Measurements from ENCODE around the gene INKA2. TPM values are rescaled to one million over a fixed set of nuclear protein-coding genes. Genes with fewer than 3 reads are reported as not detected.

Gene INKA2
- polyA plus RNA-seq, 1 of the 3 experiments (the other 2 are of a cell fraction), result 1.1 TPM

DNA sequence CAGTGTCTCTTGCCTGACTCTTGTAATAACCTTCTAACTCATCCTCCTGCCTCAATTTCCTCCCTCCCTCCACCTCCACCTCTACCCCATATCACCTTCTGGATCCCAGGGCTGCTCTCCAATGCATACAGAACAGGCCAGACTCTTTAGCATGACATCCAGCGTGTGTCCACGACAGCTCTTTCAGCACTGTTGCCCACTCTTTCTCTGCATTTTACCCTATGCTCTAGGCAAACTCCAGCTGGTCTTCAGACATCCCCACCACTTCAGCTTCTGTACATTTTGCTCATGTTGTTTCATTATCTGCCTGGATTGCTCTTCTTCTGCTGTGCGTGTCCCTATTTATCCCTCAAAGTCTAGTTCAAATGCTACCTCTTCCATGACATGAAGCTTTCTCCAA lies 4.8 kb downstream of the INKA2 start:
- Histone ChIP-seq H3K9me2 (no peaks in the 10 kb centered on the region), H3F3A (replicated peaks; ENCODE audit: insufficient read depth) (peaks cover under 1% of the 10 kb centered on the region), H3K4me3 (ENCODE audit: low read depth in 2 of 2, low read length in 1 of 2) (no peak overlapping the region), H4K20me1 (ENCODE audit: insufficient read depth) (no peaks in the 10 kb centered on the region), H3K9me3 (no peaks in the 10 kb centered on the region), H3K36me3 (replicated peaks in 1 of 2; ENCODE audit: control insufficient read depth in 1 of 2, insufficient read depth in 2 of 2, low read length in 1 of 2) (no peaks in the 10 kb centered on the region), H3K4me1 (ENCODE audit: control insufficient read depth in 1 of 2, insufficient read depth in 2 of 2, low read depth in 1 of 2, low read length in 1 of 2) (peaks cover 8 to 15% of the 10 kb centered on the region in 2 experiments; a peak in 3 of 4 replicates), H2AFZ (ENCODE audit: low read depth) (no peak overlapping the region), H3K4me2 (no peak overlapping the region), H3K9ac (no peak overlapping the region), H3K27ac (ENCODE audit: low read depth in 2 of 2, low read length in 1 of 2) (no peak overlapping the region), H3K27me3 (ENCODE audit: insufficient read depth) (no peaks in the 10 kb centered on the region), H3K79me2 (ENCODE audit: insufficient read depth) (no peaks in the 10 kb centered on the region)
- ChIA-PET CTCF (interaction anchor here (1.0 to 1.8 kb wide), 2 partner anchors 13 to 20 kb away, joined by 4 to 9 read pairs; no protein-coding TSS in a partner anchor), POLR2A (no interaction called here)
- 97% methylated on average over 3 of the region's 3 CpGs for WGBS (ENCODE audit: low lambda C conversion rate)
- TF ChIP-seq, protein P1, sequence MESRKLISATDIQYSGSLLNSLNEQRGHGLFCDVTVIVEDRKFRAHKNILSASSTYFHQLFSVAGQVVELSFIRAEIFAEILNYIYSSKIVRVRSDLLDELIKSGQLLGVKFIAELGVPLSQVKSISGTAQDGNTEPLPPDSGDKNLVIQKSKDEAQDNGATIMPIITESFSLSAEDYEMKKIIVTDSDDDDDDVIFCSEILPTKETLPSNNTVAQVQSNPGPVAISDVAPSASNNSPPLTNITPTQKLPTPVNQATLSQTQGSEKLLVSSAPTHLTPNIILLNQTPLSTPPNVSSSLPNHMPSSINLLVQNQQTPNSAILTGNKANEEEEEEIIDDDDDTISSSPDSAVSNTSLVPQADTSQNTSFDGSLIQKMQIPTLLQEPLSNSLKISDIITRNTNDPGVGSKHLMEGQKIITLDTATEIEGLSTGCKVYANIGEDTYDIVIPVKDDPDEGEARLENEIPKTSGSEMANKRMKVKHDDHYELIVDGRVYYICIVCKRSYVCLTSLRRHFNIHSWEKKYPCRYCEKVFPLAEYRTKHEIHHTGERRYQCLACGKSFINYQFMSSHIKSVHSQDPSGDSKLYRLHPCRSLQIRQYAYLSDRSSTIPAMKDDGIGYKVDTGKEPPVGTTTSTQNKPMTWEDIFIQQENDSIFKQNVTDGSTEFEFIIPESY (IDR thresholded peaks at IDR 0.05; ENCODE audit: borderline replicate concordance, low read depth), result no peak
- no peak for TF ChIP-seq RCOR1 (IDR thresholded peaks at IDR 0.05; ENCODE audit: low read length)
- no peak for TF ChIP-seq NRF1 (IDR thresholded peaks at IDR 0.05; ENCODE audit: low read depth, low read length)
- no peak for TF ChIP-seq SMC3 (IDR thresholded peaks at IDR 0.05; ENCODE audit: low read depth, low read length)
- TF ChIP-seq RXRA (IDR thresholded peaks at IDR 0.05; ENCODE audit: borderline replicate concordance, low read depth), result no peak
- no peak for TF ChIP-seq JUND (IDR thresholded peaks at IDR 0.05)
- TF ChIP-seq POLR2AphosphoS5 (IDR thresholded peaks at IDR 0.05; ENCODE audit: low read depth, low read length), result no peak
- no peak for TF ChIP-seq FOXJ3 (CRISPR knock-in tag; IDR thresholded peaks at IDR 0.05)
- TF ChIP-seq FOSL2 (IDR thresholded peaks at IDR 0.05; ENCODE audit: borderline replicate concordance, low read depth), result no peak
- TF ChIP-seq FOXM1 (IDR thresholded peaks at IDR 0.05; ENCODE audit: low read depth), result no peak
- TF ChIP-seq, protein P2, sequence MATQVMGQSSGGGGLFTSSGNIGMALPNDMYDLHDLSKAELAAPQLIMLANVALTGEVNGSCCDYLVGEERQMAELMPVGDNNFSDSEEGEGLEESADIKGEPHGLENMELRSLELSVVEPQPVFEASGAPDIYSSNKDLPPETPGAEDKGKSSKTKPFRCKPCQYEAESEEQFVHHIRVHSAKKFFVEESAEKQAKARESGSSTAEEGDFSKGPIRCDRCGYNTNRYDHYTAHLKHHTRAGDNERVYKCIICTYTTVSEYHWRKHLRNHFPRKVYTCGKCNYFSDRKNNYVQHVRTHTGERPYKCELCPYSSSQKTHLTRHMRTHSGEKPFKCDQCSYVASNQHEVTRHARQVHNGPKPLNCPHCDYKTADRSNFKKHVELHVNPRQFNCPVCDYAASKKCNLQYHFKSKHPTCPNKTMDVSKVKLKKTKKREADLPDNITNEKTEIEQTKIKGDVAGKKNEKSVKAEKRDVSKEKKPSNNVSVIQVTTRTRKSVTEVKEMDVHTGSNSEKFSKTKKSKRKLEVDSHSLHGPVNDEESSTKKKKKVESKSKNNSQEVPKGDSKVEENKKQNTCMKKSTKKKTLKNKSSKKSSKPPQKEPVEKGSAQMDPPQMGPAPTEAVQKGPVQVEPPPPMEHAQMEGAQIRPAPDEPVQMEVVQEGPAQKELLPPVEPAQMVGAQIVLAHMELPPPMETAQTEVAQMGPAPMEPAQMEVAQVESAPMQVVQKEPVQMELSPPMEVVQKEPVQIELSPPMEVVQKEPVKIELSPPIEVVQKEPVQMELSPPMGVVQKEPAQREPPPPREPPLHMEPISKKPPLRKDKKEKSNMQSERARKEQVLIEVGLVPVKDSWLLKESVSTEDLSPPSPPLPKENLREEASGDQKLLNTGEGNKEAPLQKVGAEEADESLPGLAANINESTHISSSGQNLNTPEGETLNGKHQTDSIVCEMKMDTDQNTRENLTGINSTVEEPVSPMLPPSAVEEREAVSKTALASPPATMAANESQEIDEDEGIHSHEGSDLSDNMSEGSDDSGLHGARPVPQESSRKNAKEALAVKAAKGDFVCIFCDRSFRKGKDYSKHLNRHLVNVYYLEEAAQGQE (IDR thresholded peaks at IDR 0.05; ENCODE audit: low read depth, low read length), result no peak
- TF ChIP-seq, protein P3, sequence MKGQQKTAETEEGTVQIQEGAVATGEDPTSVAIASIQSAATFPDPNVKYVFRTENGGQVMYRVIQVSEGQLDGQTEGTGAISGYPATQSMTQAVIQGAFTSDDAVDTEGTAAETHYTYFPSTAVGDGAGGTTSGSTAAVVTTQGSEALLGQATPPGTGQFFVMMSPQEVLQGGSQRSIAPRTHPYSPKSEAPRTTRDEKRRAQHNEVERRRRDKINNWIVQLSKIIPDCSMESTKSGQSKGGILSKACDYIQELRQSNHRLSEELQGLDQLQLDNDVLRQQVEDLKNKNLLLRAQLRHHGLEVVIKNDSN (IDR thresholded peaks at IDR 0.05; ENCODE audit: borderline replicate concordance, low read depth), result no peak
- no peak for TF ChIP-seq TAF1 (IDR thresholded peaks at IDR 0.05; ENCODE audit: borderline replicate concordance, low read depth, low read length)
- no peak for TF ChIP-seq ELF1 (IDR thresholded peaks at IDR 0.05)
- TF ChIP-seq MEF2A (IDR thresholded peaks at IDR 0.05; ENCODE audit: borderline replicate concordance, low read depth), result no peak
- no peak for TF ChIP-seq GATA2 (CRISPR knock-in tag; IDR thresholded peaks at IDR 0.05)
- no peak for DNase-seq
